Esophagus (tissue), 2 donors: ENCODE results near the gene CR2. TPM values are rescaled to one million over a fixed set of nuclear protein-coding genes. Genes with fewer than 3 reads are reported as not detected.
"Not testable (repeated sequence)": the region's sequence is repeated elsewhere in the genome, so short reads cannot be mapped to it uniquely, and the experiment has no call there.

Experiments
- H3K27ac ChIP-seq, 2 donors: one replicate each; pipeline ENCODE4 v1.5.1; 2013; ENCODE audit warnings: low read depth in 2 of 2, mild to moderate bottlenecking in 2 of 2, inconsistent platforms in 1 of 2, low read length in 1 of 2, moderate library complexity in 1 of 2
- H3K27me3 ChIP-seq, 2 donors: one replicate each; pipeline ENCODE4 v1.6.1; 2013; ENCODE audit warnings: low read length in 2 of 2, control low read depth in 1 of 2, mild to moderate bottlenecking in 1 of 2; ENCODE audit not compliant: insufficient read depth in 2 of 2, control insufficient read depth in 1 of 2
- H3K36me3 ChIP-seq, 2 donors: one replicate each; pipeline ENCODE4 v1.6.1; 2013; ENCODE audit warnings: low read length in 1 of 2; ENCODE audit not compliant: control insufficient read depth in 2 of 2, insufficient read depth in 2 of 2
- H3K4me1 ChIP-seq, 2 donors: one replicate each; pipeline ENCODE4 v1.6.1; 2013; ENCODE audit warnings: low read length in 1 of 2; ENCODE audit not compliant: control insufficient read depth in 2 of 2, insufficient read depth in 2 of 2
- H3K4me3 ChIP-seq, 2 donors: one replicate each; pipeline ENCODE4 v1.5.1; 2013; ENCODE audit warnings: low read length in 2 of 2, mild to moderate bottlenecking in 2 of 2, low read depth in 1 of 2, moderate library complexity in 1 of 2
- H3K9me3 ChIP-seq, 2 donors: one replicate each; pipeline ENCODE4 v1.6.1; 2013; ENCODE audit warnings: mild to moderate bottlenecking in 2 of 2, low read depth in 1 of 2, low read length in 1 of 2, moderate library complexity in 1 of 2; ENCODE audit not compliant: control insufficient read depth in 2 of 2, insufficient read depth in 1 of 2
- WGBS, 2 donors: extraction: QIAGEN DNeasy Blood & Tissue Kit; methylation state at CpG; one replicate each; pipeline ENCODE4 v1.1.7; 2013; 5-methylcytosine and 5-hydroxymethylcytosine counted together
- polyA plus RNA-seq, 2 donors: library from polyadenylated mRNA; stranded (reverse); fragments of 200-250 nt; gene quantifications; one replicate each; pipeline ENCODE4 v1.2.3, GENCODE V29; 2013
- donor health status: healthy with polysubstance abuse.
- donor health status: Bipolar disorder and iron deficiency.

Gene CR2
- polyA plus RNA-seq, 2 donors = 0.02 to 0.06 TPM

GRCh38 chr1:207519505-207520399 is 65.6 kb downstream of the CR2 start:
- no peaks in the 10 kb centered on the region for H3K4me1 ChIP-seq
- H3K27me3 ChIP-seq = no peaks in the 10 kb centered on the region
- no peaks in the 10 kb centered on the region for H3K36me3 ChIP-seq
- H3K27ac ChIP-seq = no peak overlapping the region
- H3K4me3 ChIP-seq = no peak overlapping the region
- WGBS, 2 donors = 77 to 82% methylated on average over 23 of the region's 23 CpGs
- no peaks in the 10 kb centered on the region for H3K9me3 ChIP-seq

DNA sequence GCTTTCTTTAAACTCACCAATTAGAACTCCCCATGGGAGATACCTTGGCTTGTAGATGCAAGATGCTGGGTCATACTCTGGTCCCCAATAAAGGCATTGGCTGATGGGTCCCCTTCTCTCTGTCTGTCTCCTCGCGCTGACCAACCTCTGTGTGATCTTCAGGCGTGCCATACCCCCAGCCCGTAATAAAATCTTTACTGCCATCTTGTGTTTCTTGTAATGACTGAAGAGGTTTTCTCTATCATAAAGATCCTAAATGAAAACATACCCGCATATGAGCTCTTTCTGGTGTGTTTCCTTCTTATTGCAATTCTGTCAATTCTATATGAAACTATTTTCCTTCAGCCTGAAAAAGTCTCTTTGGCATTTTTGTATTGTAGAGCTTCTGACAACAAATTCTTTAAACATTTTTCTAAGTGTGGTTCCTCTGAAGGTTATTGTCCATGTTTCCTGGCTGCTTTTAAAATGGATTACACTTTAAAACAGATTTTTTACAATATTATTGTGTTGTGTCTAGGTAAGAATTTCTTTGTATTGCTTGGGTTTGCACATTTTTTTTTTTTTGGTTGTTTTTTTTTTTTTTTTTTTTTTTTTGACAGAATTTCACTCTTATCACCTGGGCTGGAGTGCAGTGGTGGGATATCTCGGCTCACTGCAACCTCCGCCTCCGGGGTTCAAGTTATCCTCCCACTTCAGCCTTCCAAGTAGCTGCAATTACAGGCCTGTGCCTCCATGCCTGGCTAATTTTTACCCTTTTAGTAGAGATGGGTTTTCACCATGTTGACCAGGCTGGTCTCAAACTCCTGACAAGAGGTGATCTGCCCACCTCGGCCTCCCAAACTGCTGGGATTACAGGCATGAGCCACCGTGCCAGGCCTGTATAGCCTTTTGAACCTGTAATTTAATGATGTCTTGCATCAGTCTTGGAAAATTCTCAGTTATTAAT is 66.5 kb downstream of the CR2 start:
- not testable (repeated sequence) for H3K4me3 ChIP-seq, H3K9me3 ChIP-seq, H3K36me3 ChIP-seq, H3K27me3 ChIP-seq, H3K4me1 ChIP-seq, H3K27ac ChIP-seq
- 87 to 89% methylated on average over 10 of the region's 10 CpGs for WGBS, 2 donors

DNA sequence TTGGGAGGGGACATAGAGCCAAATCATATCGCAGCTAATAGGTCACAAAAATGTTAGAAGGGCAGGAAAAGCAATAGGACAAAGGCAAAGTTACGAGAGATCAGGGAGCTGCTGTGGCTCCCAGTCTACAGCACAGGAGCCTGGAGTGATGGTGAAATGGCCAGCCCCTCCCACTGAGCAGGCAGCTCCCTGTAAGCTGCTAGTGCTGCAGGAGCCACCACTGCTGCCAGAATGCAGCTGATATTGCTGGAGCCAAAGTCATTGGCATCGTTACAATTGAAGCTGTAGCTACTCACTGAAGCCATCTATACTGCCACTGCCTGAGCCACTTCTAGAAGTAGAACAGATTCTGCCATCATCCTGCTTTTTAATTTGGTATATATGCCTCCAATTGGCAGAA is 71.1 kb downstream of the CR2 start:
- 65 to 69% methylated on average over 2 to 3 of the region's 3 CpGs for WGBS, 2 donors
- H3K4me3 ChIP-seq, H3K27ac ChIP-seq, H3K4me1 ChIP-seq, H3K9me3 ChIP-seq, H3K27me3 ChIP-seq, H3K36me3 ChIP-seq: not testable (repeated sequence)

GRCh38 chr1:207528401-207528800 is 74.3 kb downstream of the CR2 start:
- not testable (repeated sequence) for H3K4me3 ChIP-seq, H3K27ac ChIP-seq, H3K36me3 ChIP-seq, H3K27me3 ChIP-seq, H3K4me1 ChIP-seq, H3K9me3 ChIP-seq
- no CpG with 5 or more reads among the region's 1 CpG for WGBS, 2 donors

DNA sequence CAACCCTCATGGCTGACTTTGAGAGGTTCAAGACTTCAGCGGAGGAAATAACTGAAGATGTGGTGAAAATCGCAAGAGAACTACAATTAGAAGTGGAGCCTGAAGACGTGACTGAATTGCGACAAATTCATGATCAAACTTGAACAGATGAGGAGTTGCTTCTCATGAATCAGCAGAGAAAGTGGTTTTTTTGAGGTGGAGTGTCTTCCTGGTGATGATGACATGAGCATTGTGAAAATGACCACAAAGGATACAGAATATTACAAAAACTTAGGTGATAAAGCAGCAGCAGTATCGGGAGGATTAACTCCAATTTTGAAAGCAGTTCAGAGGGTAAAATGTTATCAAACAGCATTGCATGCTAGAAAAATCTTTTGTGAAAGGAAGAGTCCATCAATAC is 82.1 kb downstream of the CR2 start:
- no CpG with 5 or more reads among the region's 5 CpGs for WGBS, 2 donors
- not testable (repeated sequence) for H3K9me3 ChIP-seq, H3K27ac ChIP-seq, H3K36me3 ChIP-seq, H3K27me3 ChIP-seq, H3K4me3 ChIP-seq, H3K4me1 ChIP-seq

Other genes starting within 250 kb of the CR2 start
- 100 to 1,000 TPM in 1 of 2 donors, 10 to 100 TPM in 1; 48.6 to 118 TPM for gene CD55, start 132.7 kb upstream of the CR2 start, polyA plus RNA-seq
- under 1 TPM; 0.06 to 0.12 TPM for gene CR1, start 41.8 kb downstream of the CR2 start, polyA plus RNA-seq
- not detected for gene CR1L, start 190.8 kb downstream of the CR2 start, polyA plus RNA-seq